Urinary bladder (tissue), 4 donors: ENCODE results near the gene HADH. TPM values are rescaled to one million over a fixed set of nuclear protein-coding genes. Genes with fewer than 3 reads are reported as not detected.

Experiments
- DNase-seq: peaks from one replicate; pipeline ENCODE4 v3.0.0-alpha.2; 2015; ENCODE audit errors: extremely low spot score
- H3K27ac ChIP-seq: one replicate; pipeline ENCODE4 v1.5.1; 2013; ENCODE audit warnings: low read depth, mild to moderate bottlenecking, moderate library complexity
- H3K36me3 ChIP-seq: one replicate; pipeline ENCODE4 v1.6.1; 2013; ENCODE audit warnings: mild to moderate bottlenecking, moderate library complexity; ENCODE audit not compliant: insufficient read depth
- H3K4me1 ChIP-seq: one replicate; pipeline ENCODE4 v1.6.1; 2013; ENCODE audit warnings: mild to moderate bottlenecking, moderate library complexity; ENCODE audit not compliant: insufficient read depth
- H3K4me3 ChIP-seq: one replicate; pipeline ENCODE4 v1.5.1; 2013; ENCODE audit warnings: low read depth, low read length
- WGBS: extraction: QIAGEN DNeasy Blood & Tissue Kit; methylation state at CpG from one replicate; pipeline ENCODE4 v1.1.7; 2013; 5-methylcytosine and 5-hydroxymethylcytosine counted together
- polyA plus RNA-seq: library from polyadenylated mRNA; stranded (reverse); fragments of 200-250 nt; gene quantifications from one replicate; pipeline ENCODE4 v1.2.3, GENCODE V29; 2013
- total RNA-seq: library from RNA; depleted of rRNA; stranded (reverse); fragments of >200 nt; gene quantifications from one replicate; pipeline ENCODE4 v1.2.3, GENCODE V29; 2014
- donor health status: healthy with polysubstance abuse.
- donor health status: healthy.

The HADH gene
- total and polyA plus RNA-seq, 2 donors = 28.1 to 61.0 TPM

DNA sequence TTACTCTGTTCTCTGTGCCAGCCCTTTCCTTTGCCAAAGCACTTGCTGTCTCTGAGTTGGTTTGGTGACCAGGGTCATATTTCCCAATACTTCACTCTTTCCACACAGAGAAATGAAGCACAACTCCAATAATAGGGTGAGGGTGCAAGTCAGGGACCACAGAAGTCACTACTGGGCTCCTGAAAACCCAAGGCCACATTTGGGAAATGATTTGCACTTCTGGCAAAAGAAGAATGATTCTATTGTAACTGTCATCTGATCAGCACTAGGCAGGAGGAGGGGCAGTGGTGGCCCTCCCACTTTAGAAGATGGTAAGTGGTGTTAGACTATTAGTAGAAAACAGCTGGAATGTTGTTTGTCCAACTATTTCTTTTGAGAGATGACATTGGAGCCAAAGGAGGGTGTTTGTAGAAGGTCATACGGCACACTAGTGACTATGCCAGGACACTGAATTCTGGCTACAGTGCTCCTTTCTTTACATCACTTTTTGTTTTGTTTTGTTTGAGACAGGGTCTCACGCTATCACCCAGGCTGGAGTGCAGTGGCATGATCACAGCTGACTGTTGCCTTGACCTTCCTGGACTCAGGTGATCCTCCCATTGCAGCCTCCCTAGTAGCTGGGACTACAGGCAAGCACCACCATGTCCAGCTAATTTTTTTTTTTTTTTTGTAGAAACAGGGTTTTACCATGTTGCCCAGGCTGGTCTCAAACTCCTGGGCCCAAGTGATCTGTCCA, 10.8 kb upstream of the HADH start:
- Histone ChIP-seq H3K4me1 (no peaks in the 10 kb centered on the region), H3K4me3 (no peak overlapping the region), H3K27ac (no peak overlapping the region), H3K36me3 (no peaks in the 10 kb centered on the region)
- WGBS = 88% methylated on average over 2 of the region's 2 CpGs
- DNase-seq = no peak

DNA sequence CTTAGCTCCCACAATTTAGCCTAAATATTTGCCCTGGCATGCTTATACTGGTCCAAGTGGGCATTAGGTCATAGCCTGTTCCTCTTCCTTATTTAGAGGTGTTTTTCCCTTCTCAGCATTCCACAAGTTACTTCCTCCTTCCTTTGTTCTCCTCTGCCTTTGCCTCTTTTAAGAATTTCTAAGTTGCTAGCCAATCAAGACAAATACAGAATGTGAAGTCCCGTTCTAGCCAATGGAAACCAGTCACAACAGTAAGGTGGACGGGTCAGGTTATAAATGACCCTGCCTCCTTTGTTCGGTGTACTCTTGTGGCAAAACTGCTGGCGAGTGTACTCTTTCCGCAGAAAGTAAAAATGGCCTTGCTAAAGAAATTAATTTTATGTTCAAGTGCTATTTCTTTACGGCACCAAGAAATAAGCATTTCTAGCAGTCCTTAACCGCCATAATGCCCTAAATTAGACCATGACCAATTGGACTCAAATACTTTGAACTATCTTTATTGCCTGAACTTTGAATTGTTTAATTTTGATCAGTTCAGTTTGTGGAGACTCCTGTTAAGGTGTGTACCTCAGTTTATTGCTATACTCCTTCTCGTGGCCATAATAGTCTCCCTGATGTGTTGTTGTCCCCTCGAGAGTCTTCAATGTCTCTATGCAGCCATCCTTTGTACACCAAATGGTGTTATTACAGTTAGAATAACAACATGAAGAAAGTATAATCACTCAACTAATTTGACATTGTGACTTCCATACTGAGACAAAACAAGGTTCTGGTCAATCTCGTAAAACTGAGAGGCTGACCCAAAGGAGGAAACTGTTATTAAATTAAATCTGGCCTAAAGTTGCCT, 1.6 kb upstream of the HADH start:
- Histone ChIP-seq H3K4me3 (no peak overlapping the region), H3K27ac (no peak overlapping the region)
- WGBS = 82% methylated on average over 10 of the region's 10 CpGs

DNA sequence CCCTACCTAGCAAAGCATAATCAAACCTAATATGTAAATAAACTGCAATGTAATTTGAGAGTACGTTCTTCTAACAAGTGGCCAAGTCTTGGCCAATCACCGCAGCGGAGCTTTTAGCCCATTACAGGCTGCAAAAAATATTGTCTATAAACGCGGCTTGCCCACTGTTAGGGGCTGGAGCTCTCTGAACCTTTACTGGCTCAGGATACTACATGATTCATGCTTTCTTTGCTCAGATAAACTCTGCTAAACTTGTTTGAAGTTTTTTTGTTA, 990 bp upstream of the HADH start:
- Histone ChIP-seq H3K4me1 (no peaks in the 10 kb centered on the region), H3K27ac (no peak overlapping the region), H3K36me3 (no peaks in the 10 kb centered on the region), H3K4me3 (no peak overlapping the region)
- DNase-seq = no peak
- 63% methylated on average over 5 of the region's 5 CpGs for WGBS

More for the DNA sequence above, 1.6 kb upstream of the HADH start:
- DNase-seq = no peak
- H3K4me1 ChIP-seq = no peaks in the 10 kb centered on the region
- H3K36me3 ChIP-seq = no peaks in the 10 kb centered on the region

DNA sequence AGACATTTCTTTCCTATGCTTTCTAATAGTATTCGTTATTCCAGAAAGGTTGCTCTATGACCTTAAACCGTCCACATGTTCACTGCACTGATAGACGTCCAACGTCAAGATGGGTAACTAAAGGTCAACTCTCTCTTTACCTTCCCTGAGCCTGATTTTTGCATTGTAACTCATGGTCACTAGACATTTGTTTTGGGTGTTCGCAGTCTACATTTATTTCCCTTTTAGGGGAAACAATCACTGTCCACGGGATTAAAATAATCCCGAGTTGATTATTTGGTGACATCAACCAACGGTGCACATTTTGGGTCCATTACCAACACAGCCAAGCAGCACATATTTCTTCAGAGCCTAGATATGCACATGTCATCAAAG, 540 bp upstream of the HADH start:
- Histone ChIP-seq H3K36me3 (no peaks in the 10 kb centered on the region), H3K4me1 (no peaks in the 10 kb centered on the region), H3K4me3 (peak overlapping the region; percentile 88), H3K27ac (no peak overlapping the region)
- WGBS = 8% methylated on average over 8 of the region's 8 CpGs
- DNase-seq = no peak

DNA sequence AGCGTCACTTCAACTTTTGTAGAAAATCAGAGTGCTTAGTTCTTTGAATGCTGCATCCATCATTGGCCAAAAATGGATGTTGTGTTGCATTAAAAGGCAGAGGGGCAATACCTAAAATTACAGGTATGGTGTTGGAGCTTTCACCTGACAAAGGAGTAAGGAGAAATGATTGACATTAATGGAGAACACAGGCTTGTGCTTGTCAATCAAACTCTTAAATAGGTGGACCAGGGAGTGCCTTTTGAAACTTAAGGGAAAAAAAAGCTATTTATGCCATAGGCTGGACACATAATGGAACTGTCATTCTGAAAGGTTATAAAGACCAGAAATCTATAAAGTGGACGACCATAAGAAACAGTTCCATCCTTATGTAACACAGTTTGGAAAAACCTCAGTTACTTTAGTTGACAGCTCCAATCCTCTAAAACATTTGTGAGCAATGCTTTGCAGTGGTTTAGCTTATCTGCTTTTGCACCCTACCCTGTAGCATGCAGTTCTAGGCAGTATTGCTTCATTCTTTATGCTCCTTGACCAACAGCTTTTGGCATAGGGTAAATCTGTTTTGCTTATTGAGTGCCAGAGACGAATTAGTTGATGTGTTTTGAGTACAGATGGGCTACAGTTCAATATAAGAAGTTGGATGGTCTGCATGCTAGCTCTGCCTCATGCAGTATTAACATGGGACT, 2.4 kb downstream of the HADH start:
- no peaks in the 10 kb centered on the region for H3K4me1 ChIP-seq
- H3K4me3 ChIP-seq = no peak overlapping the region
- no peaks in the 10 kb centered on the region for H3K36me3 ChIP-seq
- WGBS = 68% methylated on average over 3 of the region's 3 CpGs
- DNase-seq = no peak
- H3K27ac ChIP-seq = no peak overlapping the region

DNA sequence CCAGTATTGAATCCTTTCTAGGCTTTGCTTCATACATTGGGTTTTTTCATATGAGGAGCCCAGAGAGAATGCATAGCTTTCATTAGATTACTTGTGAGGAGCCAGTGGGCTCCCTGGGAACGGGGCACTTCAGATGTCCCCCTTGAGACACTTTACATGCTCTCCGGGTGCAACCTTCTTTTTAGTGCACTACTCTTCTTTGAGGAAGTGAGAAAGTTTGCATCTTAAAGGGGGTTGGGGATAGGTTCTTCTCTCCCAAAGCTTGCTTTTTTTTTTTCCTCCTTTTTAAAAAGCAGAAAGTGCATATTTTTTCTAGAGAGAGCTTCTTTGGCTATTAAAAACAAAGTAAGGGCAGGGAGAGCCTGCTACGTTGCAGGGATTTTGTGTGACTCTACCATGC, 4.3 kb downstream of the HADH start:
- no peaks in the 10 kb centered on the region for H3K4me1 ChIP-seq
- DNase-seq = no peak
- no peaks in the 10 kb centered on the region for H3K36me3 ChIP-seq
- 73% methylated on average over 3 of the region's 3 CpGs for WGBS
- no peak overlapping the region for H3K4me3 ChIP-seq
- H3K27ac ChIP-seq = no peak overlapping the region

DNA sequence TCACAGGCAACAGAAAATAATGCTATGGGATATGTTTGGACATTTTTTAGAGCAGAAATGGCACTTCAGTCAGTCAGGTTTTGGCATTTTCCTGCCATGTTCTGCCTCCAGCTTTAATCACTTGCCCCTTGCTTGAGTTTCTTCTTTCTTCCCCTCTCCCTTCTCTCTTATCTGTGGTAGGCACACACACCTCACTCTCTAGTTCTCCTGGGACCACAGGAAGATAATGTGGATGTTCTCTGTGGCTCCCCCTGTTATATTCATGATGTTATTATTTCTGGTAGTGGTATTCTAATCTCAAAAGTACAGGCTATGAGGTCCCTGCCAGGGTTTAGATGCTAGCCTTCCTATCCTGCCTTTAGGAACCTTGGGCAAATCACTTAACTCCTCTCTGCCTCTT, 5.2 kb downstream of the HADH start:
- Histone ChIP-seq H3K27ac (no peak overlapping the region), H3K4me1 (no peaks in the 10 kb centered on the region), H3K4me3 (no peak overlapping the region), H3K36me3 (no peaks in the 10 kb centered on the region)
- no peak for DNase-seq

DNA sequence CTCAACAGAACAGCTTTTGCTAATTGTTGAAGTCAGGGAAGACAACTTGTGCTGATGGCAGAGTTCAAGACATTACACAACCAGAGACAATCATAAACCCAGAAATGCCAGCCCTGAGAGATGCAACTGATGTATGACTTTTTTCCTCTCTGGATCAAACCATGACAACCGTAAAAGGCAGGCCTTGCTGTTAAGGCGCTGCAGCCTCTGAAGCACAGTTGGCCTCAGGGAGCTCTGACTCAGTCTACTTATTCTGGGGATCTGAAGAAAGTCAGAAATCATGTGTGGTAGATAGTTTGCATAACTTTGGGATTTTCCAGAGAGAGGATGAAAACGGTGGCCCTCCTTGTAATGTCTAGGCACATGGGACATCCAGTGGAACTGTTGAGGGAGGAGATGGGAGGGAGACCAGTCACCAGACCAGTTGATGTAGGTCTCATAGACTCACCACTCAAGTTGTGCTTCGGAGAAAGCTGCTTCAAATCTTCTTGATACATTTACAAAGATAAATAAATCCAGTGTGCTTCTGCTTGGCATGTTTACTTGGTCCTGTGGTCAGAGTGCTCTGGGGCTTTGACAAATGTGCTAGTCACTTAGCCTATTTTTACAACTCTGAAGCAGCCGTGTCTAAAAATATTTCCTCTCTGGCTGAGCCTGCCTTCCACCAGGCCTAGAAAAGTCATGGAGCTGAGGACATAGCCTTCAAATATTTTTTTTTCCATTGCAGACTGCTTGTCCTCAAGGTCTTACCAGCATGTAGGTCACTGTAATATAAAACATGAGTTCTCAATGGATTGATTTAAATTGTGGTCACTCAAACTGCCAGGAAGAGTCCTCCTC, 7.5 kb downstream of the HADH start:
- 56% methylated on average over 5 of the region's 5 CpGs for WGBS
- no peaks in the 10 kb centered on the region for H3K36me3 ChIP-seq
- no peaks in the 10 kb centered on the region for H3K4me1 ChIP-seq
- no peak for DNase-seq
- H3K27ac ChIP-seq = no peak overlapping the region
- H3K4me3 ChIP-seq = no peak overlapping the region

DNA sequence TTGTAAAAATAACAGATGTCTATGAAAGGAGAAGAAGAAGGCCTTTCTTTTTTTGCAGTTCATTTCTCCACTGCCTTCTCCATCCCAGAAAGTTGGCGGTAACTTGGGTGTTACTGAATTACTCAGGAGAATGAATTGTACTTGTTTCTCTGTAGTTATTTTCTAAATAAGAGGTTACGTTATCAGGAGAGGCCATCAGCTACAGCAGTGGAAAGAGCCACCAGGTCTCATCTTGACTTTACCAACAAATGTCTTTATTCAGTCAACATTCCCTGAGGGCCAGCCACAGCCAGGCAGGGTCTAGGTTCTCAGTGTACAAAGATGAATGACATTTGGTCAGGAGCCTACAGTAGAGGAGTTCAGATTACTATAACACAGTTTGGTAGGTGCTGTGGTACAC, 8.1 kb downstream of the HADH start:
- Histone ChIP-seq H3K4me3 (no peak overlapping the region), H3K27ac (no peak overlapping the region), H3K4me1 (no peaks in the 10 kb centered on the region), H3K36me3 (no peaks in the 10 kb centered on the region)
- 93% methylated on average over 2 of the region's 2 CpGs for WGBS
- no peak for DNase-seq

DNA sequence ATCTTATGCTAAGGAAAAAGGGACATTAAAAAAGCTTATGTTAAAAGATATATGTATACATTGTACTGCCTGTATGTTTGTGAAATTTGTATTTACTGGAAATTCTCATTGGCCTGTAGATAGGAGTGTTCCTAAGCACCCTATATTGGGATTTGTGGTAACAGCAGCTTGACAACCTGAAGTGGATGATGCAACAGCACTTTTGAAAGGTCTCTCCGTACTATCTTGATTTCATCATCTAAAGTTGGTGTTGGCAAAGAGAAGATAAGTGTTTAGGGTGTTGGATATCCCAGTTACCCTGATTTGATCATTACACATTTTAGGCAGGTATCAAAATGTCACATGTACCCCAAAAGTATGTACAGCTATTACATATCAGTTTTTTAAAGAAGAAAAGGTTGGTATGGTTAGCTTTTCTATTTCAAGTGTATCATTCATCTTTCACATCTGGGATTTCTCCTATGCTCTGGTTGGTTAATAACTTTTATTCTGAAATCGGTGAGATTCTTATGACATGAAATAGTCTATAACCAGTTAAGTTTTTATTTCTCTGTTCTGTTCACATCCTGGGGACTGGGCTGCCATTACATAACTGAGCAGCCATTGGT, 10.3 kb downstream of the HADH start:
- Histone ChIP-seq H3K27ac (no peak overlapping the region), H3K4me3 (no peak overlapping the region), H3K4me1 (no peaks in the 10 kb centered on the region), H3K36me3 (no peaks in the 10 kb centered on the region)
- 94% methylated on average over 2 of the region's 2 CpGs for WGBS
- no peak for DNase-seq

DNA sequence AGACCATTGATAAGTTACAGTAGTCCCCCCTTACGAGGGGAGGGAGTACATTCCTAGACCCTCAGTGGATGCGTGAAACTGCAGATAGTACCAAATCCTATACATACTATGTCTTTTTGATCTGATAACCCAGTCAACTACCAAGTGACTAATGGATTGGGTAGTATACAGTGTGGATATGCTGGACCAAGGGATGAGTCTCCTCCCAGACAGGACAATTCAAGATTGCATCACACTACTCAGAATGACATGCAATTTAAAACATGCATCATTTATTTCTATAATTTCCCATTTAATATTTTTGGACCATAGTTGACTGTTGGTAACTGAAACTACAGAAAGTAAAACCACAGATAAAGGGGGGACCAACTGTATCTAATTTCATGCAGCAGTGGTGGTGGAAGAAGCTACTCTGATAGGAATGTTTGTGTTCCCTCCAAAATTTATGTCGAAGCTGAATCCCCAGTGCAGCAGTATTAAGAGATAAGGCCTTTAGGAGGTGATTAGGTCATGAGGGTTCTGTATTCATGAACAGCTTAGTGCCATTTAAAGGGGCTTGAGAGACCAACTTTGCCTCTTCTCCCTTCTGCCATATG, 11.9 kb downstream of the HADH start:
- no peaks in the 10 kb centered on the region for H3K36me3 ChIP-seq
- no peak overlapping the region for H3K4me3 ChIP-seq
- no peak overlapping the region for H3K27ac ChIP-seq
- H3K4me1 ChIP-seq = no peaks in the 10 kb centered on the region
- no peak for DNase-seq
- WGBS = 73% methylated on average over 3 of the region's 3 CpGs

DNA sequence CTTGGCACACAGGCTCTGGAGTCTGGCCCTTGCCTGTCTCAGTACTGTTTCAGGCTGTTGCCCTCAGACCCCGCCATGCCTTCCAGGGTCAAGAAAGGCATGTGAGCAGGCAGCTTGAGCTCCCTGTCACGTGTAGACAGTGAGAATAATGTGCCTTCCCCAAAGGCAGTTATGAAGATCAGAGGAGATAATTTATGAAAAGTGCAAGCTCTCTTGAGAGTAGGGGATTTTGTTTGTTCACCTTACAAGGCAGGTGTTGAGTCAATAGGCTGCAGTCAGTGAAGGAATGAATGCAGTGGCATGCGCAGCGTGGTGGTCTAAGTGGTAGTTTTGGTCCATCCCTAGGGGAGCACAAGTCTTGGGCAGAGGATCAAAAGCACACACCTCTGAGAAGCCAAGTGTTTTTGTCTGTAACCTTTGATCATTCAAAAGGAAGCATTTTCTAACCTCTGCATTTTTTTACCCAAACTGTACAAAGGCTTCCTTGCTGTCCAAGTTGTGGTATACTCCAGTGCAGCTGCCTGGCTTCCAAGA, 14.4 kb downstream of the HADH start:
- no peak overlapping the region for H3K27ac ChIP-seq
- no peaks in the 10 kb centered on the region for H3K36me3 ChIP-seq
- WGBS = 81% methylated on average over 4 of the region's 4 CpGs
- no peaks in the 10 kb centered on the region for H3K4me1 ChIP-seq
- H3K4me3 ChIP-seq = no peak overlapping the region
- no peak for DNase-seq

DNA sequence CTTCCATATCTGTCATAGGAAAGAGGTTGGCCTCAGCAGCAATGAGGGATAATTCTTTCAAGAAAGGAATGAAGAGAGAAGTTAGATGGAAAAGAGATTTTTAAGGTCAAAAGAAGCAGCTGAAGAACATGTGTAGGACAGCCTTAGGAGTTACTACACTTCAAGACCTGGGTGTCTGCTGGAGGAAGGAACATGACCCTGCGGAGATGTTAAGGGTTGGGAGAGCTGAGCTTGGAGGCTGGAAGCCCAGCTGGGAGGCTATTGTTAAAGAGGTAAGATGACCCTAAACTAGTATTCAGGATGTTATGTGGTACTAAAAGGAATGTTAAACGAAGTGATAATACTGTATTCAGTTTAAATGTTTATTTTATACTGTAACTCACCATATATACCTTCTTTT, 15.0 kb downstream of the HADH start:
- Histone ChIP-seq H3K36me3 (no peaks in the 10 kb centered on the region), H3K4me1 (no peaks in the 10 kb centered on the region), H3K27ac (no peak overlapping the region), H3K4me3 (no peak overlapping the region)
- no peak for DNase-seq
- WGBS = 86% methylated on average over 2 of the region's 2 CpGs
